SU-DHL-6 (cell line): ENCODE data around the gene SELENON.

Experiments used
- H2AFZ ChIP-seq: fragments of 200-600 bp; sonication (generic); 2 replicates; pipeline ENCODE4 v1.6.1; 2014; ENCODE audit warnings: low read depth, mild to moderate bottlenecking, moderate library complexity, mixed read lengths, antibody characterized with exemption, low read length; ENCODE audit not compliant: severe bottlenecking
- H3F3A ChIP-seq: fragments of 200-600 bp; shearing (Covaris generic); 2 replicates; pipeline ENCODE4 v1.6.0; 2016; ENCODE audit warnings: antibody characterized with exemption, mild to moderate bottlenecking; ENCODE audit not compliant: insufficient read depth
- H3K27ac ChIP-seq: fragments of 200-600 bp; sonication (generic); 2 replicates; pipeline ENCODE4 v1.5.1; 2016; ENCODE audit warnings: low read depth, mild to moderate bottlenecking, low read length, moderate library complexity, mixed read lengths
- H3K27me3 ChIP-seq: fragments of 200-600 bp; sonication (generic), shearing (Covaris generic); 2 replicates; pipeline ENCODE4 v1.6.0; 2014; ENCODE audit warnings: mild to moderate bottlenecking, low read length
- H3K36me3 ChIP-seq: fragments of 200-600 bp; sonication (generic); 2 replicates; pipeline ENCODE4 v1.6.1; 2014; ENCODE audit warnings: mild to moderate bottlenecking, low read length, mixed read lengths
- H3K4me2 ChIP-seq: fragments of 300-600, 200-600 bp; shearing (Covaris generic), sonication (generic); 2 replicates; pipeline ENCODE4 v1.6.0; 2014; ENCODE audit warnings: low read length, low read depth, mild to moderate bottlenecking; ENCODE audit not compliant: poor library complexity, severe bottlenecking
- H3K4me3 ChIP-seq: fragments of 200-600 bp; sonication (generic); 2 replicates; pipeline ENCODE4 v1.5.1; 2014; ENCODE audit warnings: antibody characterized with exemption, low read length, mild to moderate bottlenecking, mixed read lengths; ENCODE audit not compliant: insufficient read depth, poor library complexity, severe bottlenecking
- H3K79me2 ChIP-seq: fragments of 200-600 bp; sonication (generic); 2 replicates; pipeline ENCODE4 v1.6.1; 2014; ENCODE audit warnings: mild to moderate bottlenecking, low read length, moderate library complexity; ENCODE audit not compliant: insufficient read depth
- H3K9ac ChIP-seq: fragments of 200-600 bp; sonication (generic); 2 replicates; pipeline ENCODE4 v1.7.0; 2014; ENCODE audit warnings: mild to moderate bottlenecking, low read length
- H3K9me2 ChIP-seq: fragments of 200-600 bp; sonication (generic); replicated peaks from 2 replicates; pipeline ENCODE4 v1.6.1; 2014; ENCODE audit warnings: low read length; ENCODE audit not compliant: insufficient read depth
- H3K9me3 ChIP-seq: fragments of 200-600 bp; sonication (generic); 2 replicates; pipeline ENCODE4 v1.6.1; 2014; ENCODE audit warnings: low read length, mixed read lengths; ENCODE audit not compliant: insufficient read depth
- H4K20me1 ChIP-seq: fragments of 200-600 bp; sonication (generic); 2 replicates; pipeline ENCODE4 v1.6.1; 2014; ENCODE audit warnings: low read depth, mild to moderate bottlenecking, antibody characterized with exemption, low read length, moderate library complexity, mixed read lengths
- EZH2phosphoT487 ChIP-seq: fragments of 200-600 bp; sonication (generic), shearing (Covaris generic); conservative IDR thresholded peaks from 2 replicates; pipeline ENCODE4 v1.6.1; 2018; ENCODE audit warnings: mild to moderate bottlenecking, antibody characterized with exemption, low read length, moderate library complexity, mixed read lengths
- TF ChIP-seq, protein P1 (sequence below): fragments of 200-600 bp; sonication (generic); IDR thresholded peaks from one replicate; pipeline ENCODE4 v1.5.1; 2017; ENCODE audit warnings: antibody characterized with exemption, mild to moderate bottlenecking, low read length, moderate library complexity; ENCODE audit not compliant: insufficient read depth, poor library complexity, severe bottlenecking

The SELENON gene

DNA sequence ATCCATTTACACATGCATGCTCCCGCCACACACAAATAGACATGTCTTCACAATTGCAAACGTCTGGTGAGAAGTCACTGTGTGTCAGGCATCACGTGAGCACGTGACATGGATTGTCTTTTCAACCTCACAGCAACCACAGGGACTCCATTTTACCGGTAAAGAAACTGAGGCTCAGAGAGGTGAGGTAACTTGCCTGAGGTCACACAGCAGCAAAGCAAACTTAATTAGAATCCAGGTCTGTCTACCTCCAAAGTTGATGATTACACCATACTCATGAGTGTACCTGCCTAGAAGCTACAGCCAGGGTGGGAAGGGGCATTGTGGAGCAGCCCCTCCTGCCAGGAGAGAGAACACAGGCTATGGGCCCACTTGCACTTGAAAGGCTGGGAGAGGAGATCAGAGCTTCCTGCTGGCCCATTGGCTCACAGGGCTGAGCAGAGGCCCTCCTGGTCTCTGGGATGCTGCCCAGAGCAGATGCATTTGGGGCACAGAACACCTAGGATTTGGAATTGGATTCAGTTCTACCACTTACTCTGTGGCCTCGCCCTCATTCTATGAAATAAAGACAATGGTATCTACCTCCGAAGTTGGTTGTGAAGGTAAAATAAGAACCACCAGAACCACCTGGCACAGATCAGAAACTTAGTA, 44.4 kb upstream of the SELENON start:
- H3K9me3 ChIP-seq, result no peaks in the 10 kb centered on the region
- H3K36me3 ChIP-seq, result no peaks in the 10 kb centered on the region
- TF ChIP-seq, protein P1, sequence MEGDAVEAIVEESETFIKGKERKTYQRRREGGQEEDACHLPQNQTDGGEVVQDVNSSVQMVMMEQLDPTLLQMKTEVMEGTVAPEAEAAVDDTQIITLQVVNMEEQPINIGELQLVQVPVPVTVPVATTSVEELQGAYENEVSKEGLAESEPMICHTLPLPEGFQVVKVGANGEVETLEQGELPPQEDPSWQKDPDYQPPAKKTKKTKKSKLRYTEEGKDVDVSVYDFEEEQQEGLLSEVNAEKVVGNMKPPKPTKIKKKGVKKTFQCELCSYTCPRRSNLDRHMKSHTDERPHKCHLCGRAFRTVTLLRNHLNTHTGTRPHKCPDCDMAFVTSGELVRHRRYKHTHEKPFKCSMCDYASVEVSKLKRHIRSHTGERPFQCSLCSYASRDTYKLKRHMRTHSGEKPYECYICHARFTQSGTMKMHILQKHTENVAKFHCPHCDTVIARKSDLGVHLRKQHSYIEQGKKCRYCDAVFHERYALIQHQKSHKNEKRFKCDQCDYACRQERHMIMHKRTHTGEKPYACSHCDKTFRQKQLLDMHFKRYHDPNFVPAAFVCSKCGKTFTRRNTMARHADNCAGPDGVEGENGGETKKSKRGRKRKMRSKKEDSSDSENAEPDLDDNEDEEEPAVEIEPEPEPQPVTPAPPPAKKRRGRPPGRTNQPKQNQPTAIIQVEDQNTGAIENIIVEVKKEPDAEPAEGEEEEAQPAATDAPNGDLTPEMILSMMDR, result no peak
- no peak for TF ChIP-seq EZH2phosphoT487
- H3K79me2 ChIP-seq, result no peaks in the 10 kb centered on the region
- no peak overlapping the region for H2AFZ ChIP-seq
- H3K9ac ChIP-seq, result no peak overlapping the region
- H3K4me2 ChIP-seq, result no peak overlapping the region
- H3F3A ChIP-seq, result no peaks in the 10 kb centered on the region
- H3K27me3 ChIP-seq, result no peaks in the 10 kb centered on the region
- H3K27ac ChIP-seq, result no peak overlapping the region
- no peaks in the 10 kb centered on the region for H3K9me2 ChIP-seq
- H4K20me1 ChIP-seq, result no peaks in the 10 kb centered on the region
- no peak overlapping the region for H3K4me3 ChIP-seq

DNA sequence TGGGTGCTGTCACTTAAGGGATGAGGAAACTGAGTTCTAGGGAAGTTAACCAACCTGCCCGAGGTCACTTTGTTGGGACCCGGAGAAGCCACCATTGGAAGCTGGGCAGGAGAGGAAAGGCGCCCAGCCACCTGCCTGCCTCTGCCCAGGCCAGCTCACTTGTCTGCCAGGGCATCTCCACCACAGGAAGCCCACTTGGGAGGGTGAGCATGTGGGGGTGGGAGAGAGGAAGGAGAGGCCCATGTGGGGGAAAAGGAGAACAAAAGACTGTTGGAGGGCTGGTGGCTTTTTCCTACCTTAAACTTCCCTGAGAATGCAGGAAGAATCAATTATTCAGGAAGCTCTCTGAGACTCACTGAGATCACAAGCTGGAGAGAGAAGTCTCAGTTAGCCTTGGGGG, 43.8 kb upstream of the SELENON start:
- Histone ChIP-seq H3K4me2 (no peak overlapping the region), H3K27me3 (no peaks in the 10 kb centered on the region), H3F3A (no peaks in the 10 kb centered on the region), H3K9ac (no peak overlapping the region), H4K20me1 (no peaks in the 10 kb centered on the region), H3K36me3 (no peaks in the 10 kb centered on the region), H3K27ac (no peak overlapping the region), H3K9me2 (no peaks in the 10 kb centered on the region), H3K79me2 (no peaks in the 10 kb centered on the region), H3K9me3 (no peaks in the 10 kb centered on the region), H2AFZ (no peak overlapping the region), H3K4me3 (no peak overlapping the region)
- TF ChIP-seq, protein P1, result no peak
- no peak for TF ChIP-seq EZH2phosphoT487

DNA sequence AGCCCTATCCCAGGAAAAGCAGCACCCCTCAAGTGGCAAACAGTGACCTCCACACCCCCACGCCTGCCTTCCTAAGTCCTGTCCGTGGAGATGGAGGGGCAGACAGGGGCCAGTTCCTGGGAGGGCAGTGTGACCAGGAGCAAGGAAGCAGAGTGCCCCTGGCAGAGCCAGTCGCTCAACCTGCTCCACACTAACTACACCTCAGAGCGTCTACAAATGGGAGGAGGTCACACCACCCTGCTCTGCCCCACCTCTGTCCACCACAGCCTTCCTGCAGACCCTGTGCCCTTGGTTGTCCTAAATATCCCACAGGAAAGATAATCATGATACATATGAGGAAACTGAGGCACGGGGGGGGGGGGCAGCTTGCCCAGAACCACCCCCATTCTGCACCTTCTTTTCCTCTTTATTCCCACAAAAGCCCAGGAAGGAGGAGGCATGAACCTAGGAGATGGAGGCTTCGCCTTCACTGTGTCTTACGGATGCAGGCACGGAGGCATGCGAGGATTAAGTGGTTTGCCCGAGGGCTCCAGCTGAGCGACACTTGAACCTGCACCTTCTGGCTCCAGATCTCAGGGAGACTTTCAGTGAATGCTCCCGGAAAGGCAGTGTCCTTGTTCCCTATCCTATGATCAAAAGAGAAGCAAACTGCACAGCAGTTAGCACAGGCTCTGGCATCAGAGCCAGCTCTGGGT, 42.7 kb upstream of the SELENON start:
- Histone ChIP-seq H3F3A (no peaks in the 10 kb centered on the region), H3K4me2 (no peak overlapping the region), H3K79me2 (no peaks in the 10 kb centered on the region), H2AFZ (no peak overlapping the region), H3K36me3 (no peaks in the 10 kb centered on the region), H3K9me3 (no peaks in the 10 kb centered on the region), H3K27ac (no peak overlapping the region), H3K27me3 (no peaks in the 10 kb centered on the region), H3K4me3 (no peak overlapping the region), H4K20me1 (no peaks in the 10 kb centered on the region), H3K9me2 (no peaks in the 10 kb centered on the region), H3K9ac (no peak overlapping the region)
- TF ChIP-seq, protein P1, result no peak
